Testis (tissue), 3 donors: ENCODE results near the gene CYP3A4. TPM values are rescaled to one million over a fixed set of nuclear protein-coding genes. Genes with fewer than 3 reads are reported as not detected.
"Not testable (repeated sequence)": the region's sequence is repeated elsewhere in the genome, so short reads cannot be mapped to it uniquely, and the experiment has no call there.

Experiments
- DNase-seq: peaks from one replicate; pipeline ENCODE4 v3.0.0-alpha.2; 2019
- H3K27ac ChIP-seq, 2 donors: fragments of 200-600 bp; sonication (generic); one replicate each; pipeline ENCODE4 v1.5.1; 2019
- H3K27me3 ChIP-seq: fragments of 200-600 bp; sonication (generic); one replicate; pipeline ENCODE4 v1.5.1; 2019
- H3K36me3 ChIP-seq: fragments of 200-600 bp; sonication (generic); one replicate; pipeline ENCODE4 v1.5.1; 2017; ENCODE audit warnings: low read depth; ENCODE audit errors: missing control alignments
- H3K4me1 ChIP-seq: fragments of 200-600 bp; sonication (generic); one replicate; pipeline ENCODE4 v1.5.1; 2019
- H3K4me3 ChIP-seq, 2 donors: fragments of 200-600 bp; sonication (generic); one replicate each; pipeline ENCODE4 v1.5.1; 2017 to 2019
- H3K9me3 ChIP-seq: fragments of 200-600 bp; sonication (generic); one replicate; pipeline ENCODE4 v1.5.1; 2017
- CTCF ChIP-seq, 3 experiments: fragments of 450-650 bp in 2 of 3; fragments of 200-600 bp in 1 of 3; sonication (generic) in 1 of 3; IDR thresholded peaks; one replicate each; pipeline ENCODE4 v1.5.1; 2016 to 2019; ENCODE audit warnings: antibody characterized with exemption in 3 of 3, mild to moderate bottlenecking in 2 of 3, moderate library complexity in 1 of 3
- POLR2A ChIP-seq: fragments of 450-650 bp; IDR thresholded peaks from one replicate; pipeline ENCODE4 v1.6.1; 2017; ENCODE audit warnings: antibody characterized with exemption, mild to moderate bottlenecking, moderate library complexity
- WGBS, 2 donors: methylation state at CpG; one replicate each; pipeline ENCODE4 v1.1.5; 2018; 5-methylcytosine and 5-hydroxymethylcytosine counted together
- intact Hi-C: fragments of 100-400 bp; cut with DNase I; formaldehyde crosslinking; loops from one replicate; pipeline ENCODE4 v1.15.1; 2023; ENCODE audit warnings: low total_unique reads
- polyA plus RNA-seq: library from polyadenylated mRNA; stranded (reverse); fragments of 350-450 nt; fragmentation: Illumina TruSeq; extraction: RNeasy Lipid Tissue Mini Kit (QIAGEN cat#74804); gene quantifications from one replicate; pipeline ENCODE4 v1.2.3, GENCODE V29; 2014; ENCODE audit warnings: low read depth, low replicate concordance; ENCODE audit not compliant: insufficient read depth
- total RNA-seq, 2 donors: library from RNA; depleted of rRNA; stranded (reverse); fragments of >200 nt; gene quantifications; one replicate each; pipeline ENCODE4 v1.2.3, GENCODE V29; 2016

The CYP3A4 gene
- total and polyA plus RNA-seq, 3 donors from 2014 or later: 0.34 to 1.8 (median 1.3) TPM

GRCh38 chr7:99780588-99780987 lies 3.4 kb downstream of the CYP3A4 start:
- Histone ChIP-seq H3K4me1 (no peaks in the 10 kb centered on the region), H3K9me3 (no peaks in the 10 kb centered on the region), H3K4me3 (no peak overlapping the region), H3K36me3 (no peaks in the 10 kb centered on the region), H3K27me3 (no peaks in the 10 kb centered on the region), H3K27ac (no peak overlapping the region)
- no peak for TF ChIP-seq POLR2A
- no peak for TF ChIP-seq CTCF (IDR thresholded peaks at IDR 0.05)
- no peak for DNase-seq
- intact Hi-C loops: no loop called here
- 84 to 87% methylated on average over 1 of the region's 1 CpG for WGBS, 2 donors

- no peaks in the 10 kb centered on the region for H3K27me3 ChIP-seq
- intact Hi-C loops: no loop called here
- H3K4me1 ChIP-seq: no peaks in the 10 kb centered on the region
- TF ChIP-seq POLR2A (no peak), CTCF (IDR thresholded peaks at IDR 0.05) (no peak)
- WGBS, 2 donors: 82 to 90% methylated on average over 3 of the region's 3 CpGs
- no peak overlapping the region for H3K4me3 ChIP-seq
- no peak overlapping the region for H3K27ac ChIP-seq
- H3K9me3 ChIP-seq: no peaks in the 10 kb centered on the region
- H3K36me3 ChIP-seq: no peaks in the 10 kb centered on the region
- DNase-seq: no peak
Observed at GRCh38 chr7:99779949-99780348, 4.0 kb downstream of the CYP3A4 start.

GRCh38 chr7:99778880-99779279 lies 5.1 kb downstream of the CYP3A4 start:
- H3K4me1 ChIP-seq: no peaks in the 10 kb centered on the region
- intact Hi-C loops: no loop called here
- DNase-seq: no peak
- TF ChIP-seq POLR2A: no peak
- TF ChIP-seq CTCF (IDR thresholded peaks at IDR 0.05): no peak
- no peak overlapping the region for H3K4me3 ChIP-seq
- no peaks in the 10 kb centered on the region for H3K9me3 ChIP-seq
- no peak overlapping the region for H3K27ac ChIP-seq
- 85 to 90% methylated on average over 5 of the region's 5 CpGs for WGBS, 2 donors
- no peaks in the 10 kb centered on the region for H3K27me3 ChIP-seq
- no peaks in the 10 kb centered on the region for H3K36me3 ChIP-seq

GRCh38 chr7:99773395-99773794 lies 10.6 kb downstream of the CYP3A4 start:
- H3K4me1 ChIP-seq, H3K9me3 ChIP-seq, H3K4me3 ChIP-seq, H3K36me3 ChIP-seq, intact Hi-C loops, DNase-seq, H3K27me3 ChIP-seq, H3K27ac ChIP-seq: not testable (repeated sequence)
- 81 to 88% methylated on average over 1 of the region's 1 CpG for WGBS, 2 donors

- Histone ChIP-seq H3K4me1 (no peaks in the 10 kb centered on the region), H3K4me3 (no peak overlapping the region), H3K36me3 (no peaks in the 10 kb centered on the region), H3K27me3 (no peaks in the 10 kb centered on the region), H3K9me3 (no peaks in the 10 kb centered on the region), H3K27ac (no peak overlapping the region)
- no peak for TF ChIP-seq POLR2A
- TF ChIP-seq CTCF (IDR thresholded peaks at IDR 0.05): no peak
- intact Hi-C loops: no loop called here
- no peak for DNase-seq
- WGBS, 2 donors: 91 to 95% methylated on average over 1 of the region's 1 CpG
Observed at GRCh38 chr7:99772565-99772964, 11.4 kb downstream of the CYP3A4 start.

GRCh38 chr7:99769494-99769893 lies 14.5 kb downstream of the CYP3A4 start:
- H3K9me3 ChIP-seq, DNase-seq, H3K36me3 ChIP-seq, intact Hi-C loops, H3K27me3 ChIP-seq, H3K4me3 ChIP-seq, H3K27ac ChIP-seq, H3K4me1 ChIP-seq: not testable (repeated sequence)
- WGBS, 2 donors: 88 to 96% methylated on average over 3 of the region's 3 CpGs
